ENCODE data around the gene PTGER2. TPM values are rescaled to one million over a fixed set of nuclear protein-coding genes. Genes with fewer than 3 reads are reported as not detected.

Gene PTGER2
- total and polyA plus RNA-seq, 2 of the 8 experiments (the other 6 are each of a cell fraction or from before 2014, with no cell fraction given): 1.2 TPM

- Histone ChIP-seq H2BK12ac (ENCODE audit: low read depth, low read length) (no peak overlapping the region), H3K23me2 (ENCODE audit: low read depth, low read length) (peaks cover 17% of the 10 kb centered on the region; the same call in 1 of the 2 replicates), H3K14ac (ENCODE audit: insufficient read length) (no peak overlapping the region), H4K5ac (ENCODE audit: insufficient read length, low read depth, low read length) (no peak overlapping the region), H3K4ac (replicated peaks; ENCODE audit: insufficient read length, low read depth, low read length) (no peak overlapping the region), H3K56ac (replicated peaks; ENCODE audit: insufficient read length, low read depth, low read length) (no peak overlapping the region), H3K27ac (ENCODE audit: low read depth, low read length) (no peak overlapping the region), H3K79me2 (ENCODE audit: control insufficient read depth in 1 of 2, insufficient read depth in 2 of 2, low read length in 2 of 2) (no peaks in the 10 kb centered on the region), H3K4me1 (replicated peaks in 1 of 4; ENCODE audit: control insufficient read depth in 3 of 4, insufficient read depth in 4 of 4, low read length in 3 of 4) (peaks cover 4 to 14% (median 6%) of the 10 kb centered on the region in 4 experiments), H2BK20ac (ENCODE audit: low read length) (no peak overlapping the region), H4K91ac (replicated peaks; ENCODE audit: insufficient read length, low read length) (no peak overlapping the region), H3K79me1 (ENCODE audit: low read depth, low read length) (no peaks in the 10 kb centered on the region), H3K18ac (ENCODE audit: extremely low read depth, low read length) (no peak overlapping the region), H3K23ac (ENCODE audit: insufficient read length) (no peak overlapping the region), H4K20me1 (replicated peaks in 1 of 2; ENCODE audit: control insufficient read depth in 1 of 2, insufficient read depth in 2 of 2, low read length in 2 of 2) (no peaks in the 10 kb centered on the region), H2BK15ac (ENCODE audit: low read length) (no peak overlapping the region), H2AK5ac (ENCODE audit: low read depth, low read length) (no peak overlapping the region), H4K8ac (ENCODE audit: extremely low read depth, insufficient read depth, low read length) (no peak overlapping the region), H2BK5ac (ENCODE audit: low read depth, low read length) (no peak overlapping the region), H2AFZ (ENCODE audit: low read length) (no peak overlapping the region), H3K9me3 (ENCODE audit: insufficient read depth in 2 of 2, low read depth in 1 of 2, low read length in 1 of 2) (no peaks in the 10 kb centered on the region), H3K9ac (replicated peaks in 1 of 4; ENCODE audit: extremely low read depth in 1 of 4, low read depth in 3 of 4, low read length in 3 of 4) (no peak overlapping the region), H2BK120ac (replicated peaks; ENCODE audit: low read depth, low read length) (no peak overlapping the region), H3K27me3 (replicated peaks in 1 of 4; ENCODE audit: control insufficient read depth in 3 of 4, extremely low read depth in 1 of 4, insufficient read depth in 3 of 4, low read length in 3 of 4) (peaks cover 24 to 38% (median 36%) of the 10 kb centered on the region in 4 experiments), H3K36me3 (ENCODE audit: control insufficient read depth in 2 of 4, insufficient read depth in 4 of 4, low read length in 3 of 4) (no peaks in the 10 kb centered on the region), H3K4me2 (ENCODE audit: insufficient read depth in 1 of 2, low read depth in 2 of 2, low read length in 2 of 2) (no peak overlapping the region), H3K4me3 (ENCODE audit: extremely low read depth in 1 of 4, insufficient read depth in 2 of 4, low read depth in 3 of 4, low read length in 4 of 4) (no peak overlapping the region)
- TF ChIP-seq SUZ12 (IDR thresholded peaks at IDR 0.05; ENCODE audit: low read length): no peak
- TF ChIP-seq, protein P1, sequence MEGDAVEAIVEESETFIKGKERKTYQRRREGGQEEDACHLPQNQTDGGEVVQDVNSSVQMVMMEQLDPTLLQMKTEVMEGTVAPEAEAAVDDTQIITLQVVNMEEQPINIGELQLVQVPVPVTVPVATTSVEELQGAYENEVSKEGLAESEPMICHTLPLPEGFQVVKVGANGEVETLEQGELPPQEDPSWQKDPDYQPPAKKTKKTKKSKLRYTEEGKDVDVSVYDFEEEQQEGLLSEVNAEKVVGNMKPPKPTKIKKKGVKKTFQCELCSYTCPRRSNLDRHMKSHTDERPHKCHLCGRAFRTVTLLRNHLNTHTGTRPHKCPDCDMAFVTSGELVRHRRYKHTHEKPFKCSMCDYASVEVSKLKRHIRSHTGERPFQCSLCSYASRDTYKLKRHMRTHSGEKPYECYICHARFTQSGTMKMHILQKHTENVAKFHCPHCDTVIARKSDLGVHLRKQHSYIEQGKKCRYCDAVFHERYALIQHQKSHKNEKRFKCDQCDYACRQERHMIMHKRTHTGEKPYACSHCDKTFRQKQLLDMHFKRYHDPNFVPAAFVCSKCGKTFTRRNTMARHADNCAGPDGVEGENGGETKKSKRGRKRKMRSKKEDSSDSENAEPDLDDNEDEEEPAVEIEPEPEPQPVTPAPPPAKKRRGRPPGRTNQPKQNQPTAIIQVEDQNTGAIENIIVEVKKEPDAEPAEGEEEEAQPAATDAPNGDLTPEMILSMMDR (IDR thresholded peaks at IDR 0.05; ENCODE audit: control extremely low read depth in 1 of 3, insufficient read depth in 1 of 3, low read depth in 1 of 3, low read length in 3 of 3): no peak
- no peak for TF ChIP-seq HDAC6 (IDR thresholded peaks at IDR 0.05; ENCODE audit: low read depth, low read length)
- TF ChIP-seq ZNF274 (IDR thresholded peaks at IDR 0.05; ENCODE audit: borderline replicate concordance, extremely low read depth, low read length): no peak
- no peak for TF ChIP-seq JUND (IDR thresholded peaks at IDR 0.05; ENCODE audit: low read length)
- TF ChIP-seq POLR2AphosphoS5 (IDR thresholded peaks at IDR 0.05; ENCODE audit: low read depth, low read length): no peak
- TF ChIP-seq E2F6 (IDR thresholded peaks at IDR 0.05): no peak
- no peak for TF ChIP-seq SAP30 (IDR thresholded peaks at IDR 0.05; ENCODE audit: insufficient read depth, insufficient replicate concordance, low read length)
- TF ChIP-seq CHD1 (IDR thresholded peaks at IDR 0.05; ENCODE audit: low read depth, low read length): no peak
- POLR2A ChIA-PET (ENCODE audit: partially characterized antibody): no interaction called here
- FAIRE-seq (no peak), DNase-seq (ENCODE audit: low read depth in 1 of 2, low spot score in 2 of 2) (no peak)
- WGBS, 2 experiments (ENCODE audit: extremely low coverage in 1 of 2, insufficient coverage in 1 of 2, insufficient read length in 1 of 2, insufficient replicate concordance in 2 of 2, low coverage in 1 of 2, low lambda C conversion rate in 2 of 2, missing lambda C conversion rate in 1 of 2): 95% methylated on average over 1 of the region's 1 CpG; no CpG with 5 or more reads in 1 of the 2 experiments
- CTCF ChIA-PET (ENCODE audit: partially characterized antibody): interaction anchor here (1.0 to 1.6 kb wide), 9 partner anchors 10 to 256 kb away, joined by 3 to 6 read pairs (median 3); no protein-coding TSS in a partner anchor
These were observed 42.6 kb upstream of the PTGER2 start for GRCh38 chr14:52271538-52271937.
